Measurements from ENCODE around the gene TFCP2. TPM values are rescaled to one million over a fixed set of nuclear protein-coding genes. Genes with fewer than 3 reads are reported as not detected.

Gene TFCP2
- total RNA-seq, 2 donors from 2014 or later: 10.6 to 18.1 TPM

DNA sequence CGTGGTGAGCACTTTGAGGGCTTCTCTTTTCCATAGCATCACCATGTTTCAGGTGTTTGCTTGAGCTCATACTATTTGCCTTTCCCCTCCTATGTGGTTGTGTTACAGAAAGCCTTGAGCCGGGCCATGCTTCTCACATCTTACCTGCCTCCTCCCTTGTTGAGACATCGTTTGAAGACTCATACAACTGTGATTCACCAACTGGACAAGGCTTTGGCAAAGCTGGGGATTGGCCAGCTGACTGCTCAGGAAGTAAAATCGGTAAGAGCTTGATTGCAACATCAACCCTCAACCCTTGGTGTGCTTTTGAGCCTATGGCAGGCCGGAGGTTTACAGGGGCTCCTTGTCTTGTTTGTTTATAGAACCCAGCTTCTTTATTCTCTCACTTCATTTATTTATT lies 116.7 kb downstream of the TFCP2 start:
- no peaks in the 10 kb centered on the region for H3K4me1 ChIP-seq (ENCODE audit: control insufficient read depth in 1 of 2, low read depth in 2 of 2)
- no peak for ATAC-seq (ENCODE audit: insufficient number of reproducible peaks, low FRiP score, low read depth)
- DNase-seq (ENCODE audit: low spot score): no peak
- no peaks in the 10 kb centered on the region for H3K27me3 ChIP-seq (replicated peaks; ENCODE audit: insufficient read depth)
- H3K36me3 ChIP-seq: peaks cover 59% of the 10 kb centered on the region
- H3K27ac ChIP-seq: no peak overlapping the region
- H3K9me3 ChIP-seq: no peaks in the 10 kb centered on the region
- TF ChIP-seq CTCF (IDR thresholded peaks at IDR 0.05): no peak
- no peak overlapping the region for H3K4me3 ChIP-seq

DNA sequence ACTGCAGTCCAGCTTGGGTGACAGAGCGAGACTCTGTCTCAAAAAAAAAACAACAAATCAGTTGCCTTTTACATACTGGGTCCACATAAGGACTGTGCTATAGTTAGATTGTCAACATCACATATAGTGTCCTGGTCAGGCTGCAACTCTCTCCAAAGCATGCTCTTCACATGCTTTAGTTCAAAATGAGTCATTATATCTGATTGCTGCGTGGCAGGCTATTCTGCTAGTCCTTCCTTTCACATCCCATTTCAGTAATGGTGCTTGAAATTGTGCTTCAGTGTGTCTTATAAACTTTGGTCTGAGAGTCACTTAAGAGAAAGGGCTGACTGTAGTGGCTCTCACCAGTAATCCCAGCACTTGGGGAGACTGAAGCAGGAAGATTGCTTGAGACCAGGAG lies 117.9 kb downstream of the TFCP2 start:
- DNase-seq (ENCODE audit: low spot score) (no peak), ATAC-seq (ENCODE audit: insufficient number of reproducible peaks, low FRiP score, low read depth) (no peak)
- TF ChIP-seq CTCF (IDR thresholded peaks at IDR 0.05): no peak
- no peaks in the 10 kb centered on the region for H3K9me3 ChIP-seq
- no peak overlapping the region for H3K27ac ChIP-seq
- H3K36me3 ChIP-seq: peaks cover 53% of the 10 kb centered on the region
- H3K4me3 ChIP-seq: no peak overlapping the region
- no peaks in the 10 kb centered on the region for H3K27me3 ChIP-seq (replicated peaks; ENCODE audit: insufficient read depth)
- no peaks in the 10 kb centered on the region for H3K4me1 ChIP-seq (ENCODE audit: control insufficient read depth in 1 of 2, low read depth in 2 of 2)

DNA sequence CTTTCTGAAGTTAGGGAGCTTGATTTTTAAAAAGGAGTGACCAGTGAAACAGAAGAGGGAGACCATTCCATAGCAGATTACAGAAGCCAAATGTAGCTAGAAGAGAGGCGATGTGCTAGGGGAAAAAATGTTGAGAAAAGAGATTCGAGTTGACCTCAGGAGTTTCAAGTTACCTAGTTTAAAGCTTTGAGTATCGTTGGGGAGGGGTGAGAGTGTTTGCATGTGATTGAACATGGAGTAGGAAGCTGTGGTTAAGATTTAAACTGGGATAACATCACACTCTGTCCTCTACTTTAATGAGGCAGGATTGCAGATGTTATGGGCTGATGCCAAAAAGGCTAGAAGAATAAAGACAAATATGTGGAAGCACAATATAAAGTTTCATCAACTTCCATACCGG lies 121.1 kb downstream of the TFCP2 start:
- H3K36me3 ChIP-seq: peaks cover 23% of the 10 kb centered on the region

DNA sequence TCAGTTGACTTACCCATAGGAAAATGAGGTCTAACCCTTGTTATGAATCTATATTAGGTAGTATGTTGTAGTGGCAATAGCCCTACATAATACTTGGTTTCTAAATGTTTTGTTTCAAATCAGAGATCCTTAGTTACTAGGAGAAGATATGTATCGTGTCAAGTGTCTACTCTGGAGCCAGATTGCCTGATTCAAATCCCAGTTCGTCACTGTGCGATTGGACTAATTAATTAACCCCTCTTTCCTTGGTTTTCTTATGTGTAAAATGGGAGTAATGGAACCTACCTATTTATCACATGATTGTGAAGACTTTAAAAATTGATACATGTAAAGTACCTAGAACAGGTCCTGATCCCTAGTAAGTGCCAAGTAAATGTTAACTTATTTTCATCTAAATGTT lies 123.4 kb downstream of the TFCP2 start:
- Histone ChIP-seq H3K4me1 (ENCODE audit: control insufficient read depth in 1 of 2, low read depth in 2 of 2) (peaks cover 12 to 20% of the 10 kb centered on the region in 2 donors), H3K36me3 (peaks cover 13% of the 10 kb centered on the region), H3K27ac (no peak overlapping the region), H3K9me3 (no peaks in the 10 kb centered on the region), H3K27me3 (replicated peaks; ENCODE audit: insufficient read depth) (no peaks in the 10 kb centered on the region), H3K4me3 (no peak overlapping the region)
- ATAC-seq (ENCODE audit: insufficient number of reproducible peaks, low FRiP score, low read depth) (no peak), DNase-seq (ENCODE audit: low spot score) (no peak)
- TF ChIP-seq CTCF (IDR thresholded peaks at IDR 0.05): no peak

More for the DNA sequence above, 121.1 kb downstream of the TFCP2 start:
- no peak overlapping the region for H3K4me3 ChIP-seq
- H3K4me1 ChIP-seq (ENCODE audit: control insufficient read depth in 1 of 2, low read depth in 2 of 2): peaks cover 12 to 19% of the 10 kb centered on the region in 2 donors
- no peak for DNase-seq (ENCODE audit: low spot score)
- ATAC-seq (ENCODE audit: insufficient number of reproducible peaks, low FRiP score, low read depth): no peak
- H3K27me3 ChIP-seq (replicated peaks; ENCODE audit: insufficient read depth): no peaks in the 10 kb centered on the region
- H3K9me3 ChIP-seq: no peaks in the 10 kb centered on the region
- no peak overlapping the region for H3K27ac ChIP-seq
- TF ChIP-seq CTCF (IDR thresholded peaks at IDR 0.05): no peak

GRCh38 chr12:51048661-51049251 lies 124.2 kb downstream of the TFCP2 start:
- DNase-seq (ENCODE audit: low spot score) (no peak), ATAC-seq (ENCODE audit: insufficient number of reproducible peaks, low FRiP score, low read depth) (no peak)
- Histone ChIP-seq H3K9me3 (no peaks in the 10 kb centered on the region), H3K4me3 (peak overlapping the region; percentile 77), H3K27ac (peak overlapping the region; percentile 81 to 90), H3K4me1 (ENCODE audit: control insufficient read depth in 1 of 2, low read depth in 2 of 2) (peaks cover 12 to 20% of the 10 kb centered on the region in 2 donors), H3K36me3 (peaks cover 10% of the 10 kb centered on the region), H3K27me3 (replicated peaks; ENCODE audit: insufficient read depth) (no peaks in the 10 kb centered on the region)
- no peak for TF ChIP-seq CTCF (IDR thresholded peaks at IDR 0.05)

Data from thoracic aorta (tissue), 2 donors.